ENCODE measurements around the gene NDUFV2. TPM values are rescaled to one million over a fixed set of nuclear protein-coding genes. Genes with fewer than 3 reads are reported as not detected.

The NDUFV2 gene
- total RNA-seq, 4 donors from 2014 or later: 84.9 to 111 (median 108) TPM

DNA sequence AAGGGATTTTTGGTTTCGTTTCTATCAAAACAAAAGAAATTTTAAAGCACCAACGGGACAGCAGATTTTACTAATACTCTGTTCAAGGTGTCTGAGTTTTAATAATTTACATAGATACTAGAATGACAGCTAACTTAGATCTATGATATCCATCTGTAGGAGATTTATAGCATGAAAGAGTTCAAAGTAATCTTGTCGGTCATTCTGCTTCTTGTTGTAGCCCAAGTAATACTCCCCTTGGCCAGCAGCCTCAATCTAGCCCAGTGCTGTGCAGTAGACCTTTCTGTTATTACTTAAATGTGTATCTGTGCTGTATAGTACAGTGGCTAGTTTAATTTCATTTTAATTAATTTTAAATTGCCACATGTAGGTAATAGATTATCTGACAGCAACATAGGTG is 78.8 kb downstream of the NDUFV2 start:
- 49 to 51% methylated on average over 3 of the region's 3 CpGs for whole genome bisulfite sequencing, 2 donors
- intact Hi-C loops (cut with DNase I; ENCODE audit: low total_unique reads): no loop called here
- H3K4me3 ChIP-seq (ENCODE audit: low read depth, poor library complexity, severe bottlenecking): no peak overlapping the region
- TF ChIP-seq, protein P1, sequence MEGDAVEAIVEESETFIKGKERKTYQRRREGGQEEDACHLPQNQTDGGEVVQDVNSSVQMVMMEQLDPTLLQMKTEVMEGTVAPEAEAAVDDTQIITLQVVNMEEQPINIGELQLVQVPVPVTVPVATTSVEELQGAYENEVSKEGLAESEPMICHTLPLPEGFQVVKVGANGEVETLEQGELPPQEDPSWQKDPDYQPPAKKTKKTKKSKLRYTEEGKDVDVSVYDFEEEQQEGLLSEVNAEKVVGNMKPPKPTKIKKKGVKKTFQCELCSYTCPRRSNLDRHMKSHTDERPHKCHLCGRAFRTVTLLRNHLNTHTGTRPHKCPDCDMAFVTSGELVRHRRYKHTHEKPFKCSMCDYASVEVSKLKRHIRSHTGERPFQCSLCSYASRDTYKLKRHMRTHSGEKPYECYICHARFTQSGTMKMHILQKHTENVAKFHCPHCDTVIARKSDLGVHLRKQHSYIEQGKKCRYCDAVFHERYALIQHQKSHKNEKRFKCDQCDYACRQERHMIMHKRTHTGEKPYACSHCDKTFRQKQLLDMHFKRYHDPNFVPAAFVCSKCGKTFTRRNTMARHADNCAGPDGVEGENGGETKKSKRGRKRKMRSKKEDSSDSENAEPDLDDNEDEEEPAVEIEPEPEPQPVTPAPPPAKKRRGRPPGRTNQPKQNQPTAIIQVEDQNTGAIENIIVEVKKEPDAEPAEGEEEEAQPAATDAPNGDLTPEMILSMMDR (IDR thresholded peaks at IDR 0.05): no peak
- TF ChIP-seq POLR2A (IDR thresholded peaks at IDR 0.05): no peak
- DNase-seq (ENCODE audit: low spot score in 2 of 2): no peak

- 67 to 75% methylated on average over 5 of the region's 5 CpGs for WGBS, 2 donors
- DNase-seq (ENCODE audit: low spot score in 2 of 2): no peak
- no peak overlapping the region for H3K4me3 ChIP-seq (ENCODE audit: low read depth, poor library complexity, severe bottlenecking)
- intact Hi-C loops (cut with DNase I; ENCODE audit: low total_unique reads): no loop called here
- TF ChIP-seq POLR2A (IDR thresholded peaks at IDR 0.05): no peak
- TF ChIP-seq, protein P1 (IDR thresholded peaks at IDR 0.05): no peak
Observed at GRCh38 chr18:9182852-9183399, 80.4 kb downstream of the NDUFV2 start.

Other genes starting within 250 kb of the NDUFV2 start
- gene ANKRD12, start 34.1 kb downstream of the NDUFV2 start, total RNA-seq: 10 to 100 TPM; 49.8 to 68.4 (median 54.1) TPM
- 10 to 100 TPM; 21.3 to 35.1 (median 25.3) TPM for gene TWSG1, start 232.1 kb downstream of the NDUFV2 start, total RNA-seq

Measured in lower leg skin (tissue), 4 donors.